BLaER1 treated with 17β-estradiol and CSF1 and Interleukin-3, amounts not matched to agents 10 nM and 100 nM (cell line): ENCODE measurements around the gene APBA1.
A peak's percentile ranks its signal among the peaks of the same experiment; 100 is the strongest.

Experiments
- H3K27ac ChIP-seq, 11 experiments: shearing (Covaris generic); formaldehyde crosslinking; 2 replicates each; pipeline ENCODE4 v1.8.1; 2022
- H3K27me3 ChIP-seq, 11 experiments: shearing (Covaris generic); formaldehyde crosslinking; 2 replicates each; pipeline ENCODE4 v1.8.1; 2022
- H3K36me3 ChIP-seq, 11 experiments: shearing (Covaris generic); formaldehyde crosslinking; 2 replicates each; pipeline ENCODE4 v1.8.1; 2022
- H3K4me1 ChIP-seq, 10 experiments: shearing (Covaris generic); formaldehyde crosslinking; 2 replicates each; pipeline ENCODE4 v1.8.1; 2022
- H3K4me2 ChIP-seq, 11 experiments: shearing (Covaris generic); formaldehyde crosslinking; 2 replicates each; pipeline ENCODE4 v1.8.1; 2022
- H3K4me3 ChIP-seq, 10 experiments: shearing (Covaris generic); formaldehyde crosslinking; 2 replicates each; pipeline ENCODE4 v1.8.1; 2022
- H3K9ac ChIP-seq, 11 experiments: shearing (Covaris generic); formaldehyde crosslinking; 2 replicates each; pipeline ENCODE4 v1.8.1; 2022
- H3K9me3 ChIP-seq, 11 experiments: shearing (Covaris generic); formaldehyde crosslinking; replicated peaks in 1 of 11; 2 replicates each; pipeline ENCODE4 v1.8.1; 2022
- H4K20me1 ChIP-seq, 11 experiments: shearing (Covaris generic); formaldehyde crosslinking; 2 replicates each; pipeline ENCODE4 v1.8.1; 2022
- Cebpa-rat ChIP-seq, 11 experiments: shearing (Covaris generic); IDR thresholded peaks; 2 replicates each; pipeline ENCODE4 v1.8.1; 2022

Gene APBA1

DNA sequence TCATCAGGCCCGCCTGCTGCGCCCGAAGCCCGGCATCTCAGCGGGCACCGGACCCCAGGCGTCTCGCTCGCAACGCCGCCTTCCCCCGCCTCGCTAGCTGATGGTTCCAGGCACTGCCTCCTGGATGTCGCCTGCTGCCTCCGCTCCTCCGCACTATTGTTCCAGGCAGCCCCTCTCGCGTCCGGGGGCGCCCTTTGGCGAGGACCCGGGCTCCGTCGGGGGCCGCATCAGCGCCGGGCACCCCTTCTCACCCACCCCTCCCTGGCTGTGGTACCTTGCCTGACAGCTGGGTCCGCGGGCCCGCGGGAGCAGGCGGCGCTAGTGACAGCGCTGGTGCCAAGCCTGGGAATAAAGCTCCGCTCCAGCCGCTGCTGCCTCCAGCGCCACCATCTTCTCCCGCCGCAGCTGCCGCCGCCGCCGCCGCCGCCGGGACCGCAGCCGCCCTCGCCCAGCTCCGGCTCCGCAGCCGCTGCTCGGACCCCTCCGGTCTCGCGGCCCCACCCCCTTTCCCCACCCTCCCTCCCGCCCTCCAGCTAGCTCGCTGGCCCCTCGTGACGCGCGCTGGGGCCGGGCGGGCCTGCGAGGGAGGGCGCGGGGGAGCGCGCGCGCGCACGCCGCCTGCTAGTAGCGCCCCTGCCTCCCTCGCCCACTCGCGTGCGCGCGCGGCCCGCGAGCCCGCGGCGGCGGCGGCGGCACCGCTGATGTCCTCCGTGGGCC is at the start of gene APBA1:
Gene APBA1, minus strand, starts transcription at position 493 of the 717 bp plus-strand sequence.
- peak within 1 kb of the TSS; percentile 92 to 98 (median 94) for H3K4me2 ChIP-seq
- H4K20me1 ChIP-seq, result no peaks in the 10 kb centered on the region
- H3K4me3 ChIP-seq, result peak within 1 kb of the TSS; percentile 66 to 91 (median 86)
- no peaks in the 10 kb centered on the region for H3K27me3 ChIP-seq
- no peak for TF ChIP-seq Cebpa-rat (IDR thresholded peaks at IDR 0.05)
- peak within 1 kb of the TSS; percentile 69 to 84 (median 80) for H3K9ac ChIP-seq
- peak within 1 kb of the TSS; percentile 26 to 78 (median 68); a peak in 21 of 22 replicates for H3K27ac ChIP-seq
- H3K9me3 ChIP-seq, result no peaks in the 10 kb centered on the region
- no peaks in the 10 kb centered on the region for H3K36me3 ChIP-seq
- H3K4me1 ChIP-seq, result peaks cover 31 to 57% (median 39%) of the 10 kb centered on the region in 10 experiments

DNA sequence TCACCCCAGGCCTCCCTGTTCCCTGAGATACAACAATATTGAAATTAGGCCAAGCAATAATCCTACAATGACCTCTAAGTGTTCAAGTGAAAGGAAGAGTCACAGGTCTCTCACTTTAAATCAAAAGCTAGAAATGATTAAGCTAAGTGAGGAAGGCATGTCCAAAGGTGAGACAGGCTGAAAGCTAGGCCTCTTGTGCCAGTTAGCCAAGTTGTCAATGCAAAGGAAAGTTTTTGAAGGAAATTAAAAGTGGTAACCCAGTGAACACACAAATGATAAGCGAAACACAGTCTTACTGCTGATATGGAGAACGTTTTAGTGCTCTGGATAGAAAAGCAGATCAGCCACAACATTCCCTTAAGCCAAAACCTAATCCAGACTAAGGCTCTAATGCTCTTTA is 47.8 kb upstream of the APBA1 start:
- Histone ChIP-seq H3K4me1 (no peaks in the 10 kb centered on the region), H3K9ac (no peak overlapping the region), H3K4me3 (no peak overlapping the region), H3K36me3 (peaks cover 84 to 100% (median 94%) of the 10 kb centered on the region in 11 experiments), H3K27ac (no peak overlapping the region), H4K20me1 (no peaks in the 10 kb centered on the region), H3K27me3 (no peaks in the 10 kb centered on the region), H3K4me2 (no peak overlapping the region), H3K9me3 (peaks cover 9 to 39% (median 32%) of the 10 kb centered on the region in 11 experiments; a peak in 19 of 22 replicates)
- no peak for TF ChIP-seq Cebpa-rat (IDR thresholded peaks at IDR 0.05)

DNA sequence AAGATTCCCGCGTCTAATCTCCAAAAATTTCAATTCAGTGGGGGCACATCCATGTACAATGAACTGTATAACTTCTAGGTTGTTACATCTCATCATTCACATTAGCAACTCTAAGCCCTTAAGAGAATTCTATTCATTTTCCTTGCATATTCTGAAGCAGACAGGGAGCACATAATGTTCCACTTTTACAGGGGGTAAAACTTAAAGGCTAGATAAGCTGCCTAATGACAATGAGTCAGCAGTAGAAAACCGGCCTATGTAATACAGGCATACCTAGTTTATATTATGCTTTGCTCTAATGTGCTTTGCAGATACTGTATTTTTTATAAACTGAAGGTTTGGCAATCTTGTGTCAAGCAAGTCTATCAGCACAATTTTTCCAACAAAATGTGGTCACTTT is 47.2 kb upstream of the APBA1 start:
- Histone ChIP-seq H3K9me3 (peaks cover 9 to 39% (median 32%) of the 10 kb centered on the region in 11 experiments; a peak in 19 of 22 replicates), H3K27ac (no peak overlapping the region), H3K4me3 (no peak overlapping the region), H3K4me2 (no peak overlapping the region), H3K27me3 (no peaks in the 10 kb centered on the region), H3K9ac (no peak overlapping the region), H3K4me1 (no peaks in the 10 kb centered on the region), H4K20me1 (no peaks in the 10 kb centered on the region), H3K36me3 (peaks cover 80 to 100% (median 91%) of the 10 kb centered on the region in 11 experiments)
- no peak for TF ChIP-seq Cebpa-rat (IDR thresholded peaks at IDR 0.05)

DNA sequence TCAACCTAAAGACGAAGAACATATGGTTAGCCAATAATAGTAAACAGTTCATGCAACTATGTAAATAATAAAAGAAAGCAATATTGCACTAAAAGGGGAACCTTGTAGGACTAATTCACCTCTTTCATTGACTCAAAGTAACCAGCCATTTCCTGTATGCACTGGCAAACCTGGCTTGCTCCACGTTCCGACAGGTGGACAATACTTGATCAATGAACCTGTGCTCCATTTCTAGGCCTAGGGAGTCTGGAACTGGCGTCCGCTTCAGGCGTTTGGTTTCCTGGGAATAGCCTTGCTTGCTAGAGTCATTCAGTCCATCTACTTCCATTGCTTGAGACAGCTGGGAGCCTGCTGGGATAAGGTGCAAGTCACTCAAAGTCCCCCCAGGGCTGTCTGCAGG is 46.0 kb upstream of the APBA1 start:
- no peak overlapping the region for H3K4me2 ChIP-seq
- H3K9me3 ChIP-seq, result peaks cover 9 to 33% (median 28%) of the 10 kb centered on the region in 11 experiments; a peak in 19 of 22 replicates
- no peaks in the 10 kb centered on the region for H3K4me1 ChIP-seq
- H3K27ac ChIP-seq, result no peak overlapping the region
- H3K9ac ChIP-seq, result no peak overlapping the region
- no peaks in the 10 kb centered on the region for H3K27me3 ChIP-seq
- TF ChIP-seq Cebpa-rat (IDR thresholded peaks at IDR 0.05), result no peak
- no peak overlapping the region for H3K4me3 ChIP-seq
- no peaks in the 10 kb centered on the region for H4K20me1 ChIP-seq
- peaks cover 77 to 100% (median 90%) of the 10 kb centered on the region in 11 experiments for H3K36me3 ChIP-seq

DNA sequence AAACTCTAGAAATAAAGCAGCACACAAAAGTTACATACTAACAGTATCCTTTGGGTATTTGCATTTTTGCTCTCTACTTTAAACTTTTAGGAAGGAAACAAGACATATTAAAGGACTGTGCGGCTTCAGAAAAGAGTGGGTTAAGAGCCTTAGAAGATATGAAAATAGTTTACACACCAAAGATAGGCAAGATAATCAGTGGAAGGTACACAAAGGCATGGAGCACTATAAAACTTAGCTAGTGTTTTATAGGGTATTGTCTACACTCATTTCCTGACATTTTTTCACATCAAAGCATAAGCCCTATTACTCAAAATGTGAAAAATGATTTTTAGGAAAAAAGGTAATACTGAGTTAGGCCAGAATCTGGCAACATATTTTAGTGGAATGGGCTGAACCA is 43.7 kb upstream of the APBA1 start:
- peaks cover 0 to 9% (median 5%) of the 10 kb centered on the region in 11 experiments; a peak in 15 of 22 replicates for H3K9me3 ChIP-seq
- TF ChIP-seq Cebpa-rat (IDR thresholded peaks at IDR 0.05), result no peak
- H4K20me1 ChIP-seq, result no peaks in the 10 kb centered on the region
- H3K27ac ChIP-seq, result no peak overlapping the region
- no peaks in the 10 kb centered on the region for H3K4me1 ChIP-seq
- no peak overlapping the region for H3K4me2 ChIP-seq
- H3K4me3 ChIP-seq, result no peak overlapping the region
- no peak overlapping the region for H3K9ac ChIP-seq
- no peaks in the 10 kb centered on the region for H3K27me3 ChIP-seq
- H3K36me3 ChIP-seq, result peaks cover 53 to 98% (median 86%) of the 10 kb centered on the region in 11 experiments

DNA sequence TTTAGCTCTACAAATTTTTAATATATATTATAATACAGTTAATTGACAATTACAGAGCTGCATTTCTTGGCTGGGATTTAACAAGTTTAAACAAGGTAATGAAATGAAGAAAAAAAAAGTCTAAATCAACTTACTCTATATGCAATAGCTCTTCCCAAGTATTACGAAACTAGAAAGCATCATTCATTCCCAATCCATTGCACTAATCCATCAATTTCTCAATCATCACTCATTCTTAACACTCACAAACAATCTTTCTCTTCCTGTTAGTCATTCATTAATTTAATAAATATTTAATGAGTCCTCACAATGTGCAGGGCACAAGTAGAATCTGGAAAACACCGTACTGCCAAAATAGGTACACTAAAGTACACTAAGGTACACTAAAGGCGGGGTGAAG is 42.9 kb upstream of the APBA1 start:
- no peaks in the 10 kb centered on the region for H4K20me1 ChIP-seq
- no peaks in the 10 kb centered on the region for H3K4me1 ChIP-seq
- H3K27ac ChIP-seq, result no peak overlapping the region
- H3K27me3 ChIP-seq, result no peaks in the 10 kb centered on the region
- TF ChIP-seq Cebpa-rat (IDR thresholded peaks at IDR 0.05), result no peak
- H3K4me3 ChIP-seq, result no peak overlapping the region
- H3K9ac ChIP-seq, result no peak overlapping the region
- peaks cover 47 to 98% (median 83%) of the 10 kb centered on the region in 11 experiments for H3K36me3 ChIP-seq
- no peak overlapping the region for H3K4me2 ChIP-seq
- peaks cover 0 to 1% (median 0%) of the 10 kb centered on the region in 11 experiments; a peak in 1 of 22 replicates for H3K9me3 ChIP-seq

DNA sequence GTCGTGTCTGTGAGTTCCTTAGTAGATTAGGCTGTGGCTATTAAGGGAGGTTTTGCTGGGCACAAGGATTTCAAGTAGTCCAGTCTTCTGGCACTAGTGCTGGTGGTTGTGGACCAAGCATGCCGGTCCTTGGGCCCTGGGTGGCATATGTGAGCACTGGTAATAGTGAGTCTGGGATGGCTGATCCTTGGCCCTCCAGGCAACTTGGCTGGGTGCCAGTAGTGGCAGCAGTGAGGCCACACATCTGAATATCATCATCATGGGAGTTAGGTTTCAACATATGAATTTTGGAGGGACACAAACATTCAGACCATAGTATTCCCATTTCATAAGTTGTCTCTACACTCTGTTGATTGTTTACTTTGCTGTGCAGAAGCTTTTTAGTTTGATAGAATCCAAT is 25.3 kb upstream of the APBA1 start:
- TF ChIP-seq Cebpa-rat (IDR thresholded peaks at IDR 0.05), result no peak
- no peaks in the 10 kb centered on the region for H3K4me1 ChIP-seq
- H3K4me3 ChIP-seq, result 0 out of 20 replicates have a peak overlapping the region, but pooled peaks of 1 of the 10 experiments have one; percentile 7
- no peak overlapping the region for H3K9ac ChIP-seq
- H4K20me1 ChIP-seq, result no peaks in the 10 kb centered on the region
- H3K27me3 ChIP-seq, result no peaks in the 10 kb centered on the region
- peaks cover 0 to 8% (median 0%) of the 10 kb centered on the region in 11 experiments; a peak in 1 of 22 replicates for H3K36me3 ChIP-seq
- H3K27ac ChIP-seq, result no peak overlapping the region
- no peak overlapping the region for H3K4me2 ChIP-seq
- peaks cover 71 to 93% (median 83%) of the 10 kb centered on the region in 11 experiments for H3K9me3 ChIP-seq

DNA sequence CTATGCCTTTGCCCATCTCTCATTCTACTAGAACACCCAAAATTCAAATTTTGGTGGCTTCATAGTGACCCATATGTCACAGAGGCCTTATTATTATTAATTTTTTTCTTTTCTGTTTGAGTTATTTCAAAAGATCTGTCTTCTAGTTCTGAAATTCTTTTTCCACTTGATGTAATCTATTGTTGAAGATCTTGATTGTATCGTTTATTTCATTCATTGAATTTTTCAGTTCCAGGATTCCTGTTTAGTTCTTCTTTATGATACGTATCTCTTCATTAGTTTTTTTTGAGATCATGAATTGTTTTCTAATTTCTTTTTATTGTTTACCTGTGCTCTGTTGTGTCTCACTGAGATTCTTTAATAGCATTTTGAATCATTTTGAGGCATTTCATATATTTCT is 24.6 kb upstream of the APBA1 start:
- Histone ChIP-seq H3K27me3 (no peaks in the 10 kb centered on the region), H3K36me3 (peaks cover 0 to 8% (median 0%) of the 10 kb centered on the region in 11 experiments; a peak in 1 of 22 replicates), H3K4me2 (no peak overlapping the region), H3K4me1 (peaks cover 0 to under 1% (median 0%) of the 10 kb centered on the region in 10 experiments; a peak in 1 of 20 replicates), H3K27ac (no peak overlapping the region), H3K4me3 (no peak overlapping the region), H3K9ac (no peak overlapping the region), H4K20me1 (no peaks in the 10 kb centered on the region), H3K9me3 (peaks cover 71 to 92% (median 80%) of the 10 kb centered on the region in 11 experiments)
- no peak for TF ChIP-seq Cebpa-rat (IDR thresholded peaks at IDR 0.05)

DNA sequence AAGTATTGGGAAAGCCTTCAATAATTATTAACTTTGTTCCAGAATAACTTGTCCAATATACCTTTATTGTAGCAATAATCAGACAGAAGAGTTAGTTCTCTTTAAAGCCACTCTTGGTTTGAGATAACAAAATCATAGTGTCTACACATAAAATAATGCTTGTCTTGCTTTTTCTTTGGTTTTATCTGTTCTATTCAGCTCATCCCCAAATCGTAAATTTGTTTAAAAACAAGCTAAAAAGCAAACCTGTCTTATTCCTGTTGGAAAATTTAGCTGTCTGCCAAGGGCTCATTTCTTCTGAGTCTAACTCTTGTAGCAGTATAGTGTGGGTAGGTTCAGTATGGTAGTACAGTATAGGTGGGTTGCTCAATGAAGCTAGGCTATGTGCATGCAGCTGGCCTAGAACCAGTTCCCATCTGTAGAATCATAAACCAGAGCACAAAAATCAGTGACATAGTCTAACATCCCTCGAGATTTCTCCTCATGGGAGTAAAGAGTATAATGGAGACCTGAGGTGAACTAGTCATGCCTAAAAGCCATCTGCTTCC is 17.9 kb upstream of the APBA1 start:
- Histone ChIP-seq H3K4me2 (peak overlapping the region in 8 of 11 experiments; percentile 15 to 70 (median 40); a peak in 14 of 22 replicates), H3K4me1 (peaks cover 0 to 19% (median 8%) of the 10 kb centered on the region in 10 experiments; a peak in 13 of 20 replicates), H4K20me1 (no peaks in the 10 kb centered on the region), H3K9ac (no peak overlapping the region), H3K36me3 (no peaks in the 10 kb centered on the region), H3K4me3 (no peak overlapping the region), H3K9me3 (peaks cover 25 to 45% (median 29%) of the 10 kb centered on the region in 11 experiments), H3K27me3 (no peaks in the 10 kb centered on the region), H3K27ac (no peak overlapping the region)
- TF ChIP-seq Cebpa-rat (IDR thresholded peaks at IDR 0.05), result no peak
